T-helper 2 cell (primary cell): ENCODE measurements around the gene CCNG1.
"Not testable (repeated sequence)": the region's sequence is repeated elsewhere in the genome, so short reads cannot be mapped to it uniquely, and the experiment has no call there.

Experiments
- DNase-seq, 5 experiments: peaks; one replicate each; pipeline versions ENCODE4 v3.0.0 to v3.0.0-alpha.2; 2012 to 2022
- total RNA-seq, 2 donors: gene quantifications; one replicate each; lab custom pipeline; 2026; lab: John Stamatoyannopoulos, UW

CCNG1 gene
- total RNA-seq: 108 to 159 reads per million in 2 donors

GRCh38 chr5:163437309-163438182 lies at the start of gene CCNG1:
CCNG1 (plus strand) TSS chr5:163437595; CDS start chr5:163439257, 1,662 bp downstream.
- DNase-seq: peak; percentile 66 to 97 (median 83)

GRCh38 chr5:163395792-163396191 lies 41.6 kb upstream of the CCNG1 start:
- DNase-seq: no peak

GRCh38 chr5:163396818-163397340 lies 40.5 kb upstream of the CCNG1 start:
- not testable (repeated sequence) for DNase-seq

- no peak for DNase-seq
Measured at GRCh38 chr5:163397354-163397753, 40.0 kb upstream of the CCNG1 start.

GRCh38 chr5:163399923-163400322 lies 37.5 kb upstream of the CCNG1 start:
- no peak for DNase-seq

- DNase-seq: no peak
Measured at GRCh38 chr5:163401271-163401670, 36.1 kb upstream of the CCNG1 start.

- DNase-seq: no peak
Measured at GRCh38 chr5:163402007-163402406, 35.4 kb upstream of the CCNG1 start.

GRCh38 chr5:163404364-163405173 lies 32.8 kb upstream of the CCNG1 start:
- DNase-seq: no peak

- DNase-seq: peak in 1 of 5 experiments; percentile 19
Measured at GRCh38 chr5:163407034-163407655, 30.2 kb upstream of the CCNG1 start.

GRCh38 chr5:163408311-163408923 lies 29.0 kb upstream of the CCNG1 start:
- DNase-seq: peak in 4 of 5 experiments; percentile 27 to 52 (median 36)

- DNase-seq: no peak
Measured at GRCh38 chr5:163409384-163409783, 28.0 kb upstream of the CCNG1 start.

GRCh38 chr5:163410505-163410904 lies 26.9 kb upstream of the CCNG1 start:
- DNase-seq: no peak

GRCh38 chr5:163415673-163416072 lies 21.7 kb upstream of the CCNG1 start:
- not testable (repeated sequence) for DNase-seq

- no peak for DNase-seq
Measured at GRCh38 chr5:163424836-163425235, 12.6 kb upstream of the CCNG1 start.

- DNase-seq: peak in 1 of 5 experiments; percentile 19
Measured at GRCh38 chr5:163426128-163426527, 11.3 kb upstream of the CCNG1 start.

GRCh38 chr5:163432544-163432943 lies 4.9 kb upstream of the CCNG1 start:
- no peak for DNase-seq

- no peak for DNase-seq
Measured at GRCh38 chr5:163433271-163433670, 4.1 kb upstream of the CCNG1 start.

- DNase-seq: no peak
Measured at GRCh38 chr5:163434401-163434866, 3.0 kb upstream of the CCNG1 start.

GRCh38 chr5:163436515-163436914 lies 880 bp upstream of the CCNG1 start:
- DNase-seq: peak in 1 of 5 experiments; percentile 18

GRCh38 chr5:163437011-163437308 lies 435 bp upstream of the CCNG1 start:
- DNase-seq: no peak

GRCh38 chr5:163439092-163439425 lies 1.7 kb downstream of the CCNG1 start:
- DNase-seq: peak in 1 of 5 experiments; percentile 81

- DNase-seq: no peak
Measured at GRCh38 chr5:163440954-163441353, 3.6 kb downstream of the CCNG1 start.
